ENCODE data around the gene SHKBP1.

GRCh38 chr19:40565355-40565754 is 11.3 kb upstream of the SHKBP1 start:
- TF ChIP-seq BHLHE40 (IDR thresholded peaks at IDR 0.05; ENCODE audit: borderline replicate concordance) (no peak), FOXM1 (IDR thresholded peaks at IDR 0.05; ENCODE audit: borderline replicate concordance) (no peak), NFRKB (IDR thresholded peaks at IDR 0.05) (no peak), ZNF384 (IDR thresholded peaks at IDR 0.05) (no peak), SUZ12 (IDR thresholded peaks at IDR 0.05) (no peak), TARDBP (IDR thresholded peaks at IDR 0.05) (no peak)

Data from HEK293T (cell line).